IPS-15b (cell line): ENCODE measurements around the gene NEU4.

Source experiments
- H3K27me3 ChIP-seq: one replicate; pipeline ENCODE4 v1.6.1; 2013; ENCODE audit warnings: low read length; ENCODE audit not compliant: control insufficient read depth, insufficient read depth
- H3K36me3 ChIP-seq: one replicate; pipeline ENCODE4 v1.6.1; 2013; ENCODE audit warnings: low read length; ENCODE audit not compliant: control insufficient read depth, insufficient read depth
- H3K4me1 ChIP-seq: one replicate; pipeline ENCODE4 v1.6.1; 2013; ENCODE audit warnings: mild to moderate bottlenecking, low read length; ENCODE audit not compliant: control insufficient read depth, insufficient read depth
- H3K4me3 ChIP-seq: one replicate; pipeline ENCODE4 v1.5.1; 2013; ENCODE audit warnings: low read depth, low read length
- H3K9ac ChIP-seq: one replicate; pipeline ENCODE4 v1.6.1; 2013; ENCODE audit warnings: low read depth, mild to moderate bottlenecking, low read length
- H3K9me3 ChIP-seq: one replicate; pipeline ENCODE4 v1.6.1; 2013; ENCODE audit warnings: mild to moderate bottlenecking, low read length; ENCODE audit not compliant: control insufficient read depth, insufficient read depth

NEU4 gene

GRCh38 chr2:241850544-241851324, 41.7 kb downstream of the NEU4 start:
- Histone ChIP-seq H3K4me1 (no peaks in the 10 kb centered on the region), H3K9me3 (no peaks in the 10 kb centered on the region), H3K9ac (no peak overlapping the region), H3K27me3 (no peaks in the 10 kb centered on the region), H3K4me3 (no peak overlapping the region), H3K36me3 (no peaks in the 10 kb centered on the region)

DNA sequence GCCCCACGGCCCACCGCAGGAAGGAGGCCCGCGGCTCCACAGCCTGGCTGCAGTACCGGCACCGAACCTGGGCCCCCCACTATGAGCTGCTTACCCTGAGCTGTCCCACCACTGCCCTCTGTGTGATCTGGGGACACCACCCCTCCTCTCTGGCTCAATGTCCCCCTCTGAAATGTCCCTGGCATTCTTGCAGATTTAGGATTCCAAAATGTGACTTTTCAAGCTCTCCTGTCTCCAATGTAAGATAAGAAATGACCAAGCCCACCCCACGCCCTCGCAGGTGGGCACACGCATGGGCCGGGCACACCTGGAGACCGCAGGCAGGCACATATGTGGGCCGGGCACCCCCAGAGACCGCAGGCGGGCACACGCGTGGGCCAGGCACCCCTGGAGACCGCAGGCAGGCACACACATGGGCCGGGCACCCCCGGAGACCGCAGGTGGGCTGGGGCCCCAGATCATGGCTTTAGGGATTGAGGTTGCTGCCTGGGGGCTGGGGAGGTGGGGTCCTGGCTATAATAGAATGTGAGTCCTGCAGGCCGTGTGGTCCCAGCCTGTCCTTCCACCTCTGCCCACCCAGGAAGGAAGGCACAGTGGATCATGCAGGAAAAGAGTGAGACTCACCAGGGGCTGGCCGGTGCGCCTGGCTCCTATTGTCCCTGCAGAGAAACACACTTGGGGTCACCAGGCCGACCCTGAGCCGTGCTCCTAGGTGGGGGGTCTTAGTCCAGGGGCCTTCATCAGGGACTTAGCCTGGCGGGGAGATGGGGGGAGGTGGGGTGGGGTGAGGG, 42.5 kb downstream of the NEU4 start:
- Histone ChIP-seq H3K4me1 (no peaks in the 10 kb centered on the region), H3K27me3 (no peaks in the 10 kb centered on the region), H3K9me3 (no peaks in the 10 kb centered on the region), H3K36me3 (no peaks in the 10 kb centered on the region), H3K4me3 (no peak overlapping the region), H3K9ac (no peak overlapping the region)

DNA sequence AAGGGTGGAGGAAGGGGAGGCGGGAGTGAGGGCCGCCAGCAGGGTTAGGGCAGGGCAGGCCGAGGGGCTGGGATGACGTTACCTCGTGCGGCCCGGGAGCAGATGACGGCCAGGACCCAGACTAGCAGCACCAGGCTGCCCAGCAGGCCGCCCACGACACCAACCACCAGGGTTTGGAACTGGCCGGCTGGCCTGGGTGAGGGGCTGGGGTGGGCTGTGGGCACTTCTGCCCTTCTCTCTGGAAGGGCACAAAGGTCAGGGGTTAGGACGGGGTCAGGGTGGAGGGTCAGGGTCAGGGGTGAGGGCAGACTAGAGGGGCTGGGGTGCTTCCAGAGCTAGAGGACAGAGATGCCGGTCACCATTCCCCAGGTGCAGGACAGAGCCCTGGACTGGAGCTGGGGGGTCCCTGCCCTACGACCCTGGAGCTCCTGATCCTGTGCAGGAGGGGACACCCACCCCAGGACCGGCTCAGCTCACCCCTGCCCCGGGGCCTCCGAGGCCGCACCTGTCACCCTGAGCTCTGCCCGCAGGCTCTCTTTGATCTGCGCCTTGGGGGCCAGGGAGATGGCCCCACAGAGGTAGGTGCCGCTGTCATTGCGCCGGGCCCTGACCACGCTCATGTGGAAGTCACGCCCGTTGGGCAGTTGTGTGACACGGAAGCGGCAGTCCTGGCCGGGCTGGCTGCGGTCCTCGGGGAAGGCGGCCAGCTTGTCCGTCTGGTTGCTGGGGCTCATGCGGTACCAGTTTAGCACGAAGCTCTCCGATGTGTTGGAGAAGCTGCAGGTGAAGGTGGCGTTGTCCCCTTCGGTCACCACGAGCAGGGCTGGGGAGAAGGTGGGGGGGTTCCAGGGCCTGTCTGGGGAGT, 43.4 kb downstream of the NEU4 start:
- Histone ChIP-seq H3K9ac (no peak overlapping the region), H3K36me3 (no peaks in the 10 kb centered on the region), H3K4me3 (no peak overlapping the region), H3K4me1 (no peaks in the 10 kb centered on the region), H3K9me3 (no peaks in the 10 kb centered on the region), H3K27me3 (no peaks in the 10 kb centered on the region)

- Histone ChIP-seq H3K4me3 (no peak overlapping the region), H3K4me1 (no peaks in the 10 kb centered on the region), H3K9ac (no peak overlapping the region), H3K9me3 (no peaks in the 10 kb centered on the region), H3K27me3 (no peaks in the 10 kb centered on the region), H3K36me3 (no peaks in the 10 kb centered on the region)
These were observed 44.1 kb downstream of the NEU4 start for GRCh38 chr2:241852981-241853631.

DNA sequence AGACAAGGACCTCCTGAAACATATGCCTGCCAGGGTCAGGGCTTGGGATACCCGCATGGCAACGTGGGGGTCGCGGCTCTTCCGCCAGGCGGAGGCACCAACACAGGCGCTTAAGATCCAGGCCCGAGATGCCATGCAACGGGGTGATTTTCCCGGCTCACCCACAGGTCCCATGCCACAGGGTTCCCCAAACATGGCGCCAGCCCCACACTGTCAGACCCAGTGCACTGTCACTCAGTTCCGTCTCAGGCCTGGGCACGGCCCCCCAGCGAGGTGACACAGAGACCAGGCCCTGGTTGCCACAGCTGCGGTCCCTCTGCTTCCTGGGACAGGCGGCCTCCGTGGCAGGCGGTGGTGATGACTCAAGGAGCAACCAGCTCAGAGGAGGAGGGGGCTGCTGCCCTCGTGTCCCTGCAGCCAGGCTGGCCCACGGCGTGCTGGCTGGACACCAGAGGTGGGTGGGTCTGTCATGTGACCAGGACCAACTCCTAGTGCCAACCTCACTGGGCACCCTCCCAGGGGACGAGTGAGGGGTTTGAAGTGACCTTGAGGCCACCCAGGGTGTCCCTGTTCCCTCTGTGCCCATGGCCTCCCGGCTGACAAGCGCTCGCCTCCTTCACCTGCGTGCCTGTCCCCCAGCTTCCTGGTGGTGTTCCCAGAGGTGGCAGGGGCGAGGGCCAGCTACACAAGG, 44.8 kb downstream of the NEU4 start:
- Histone ChIP-seq H3K4me3 (no peak overlapping the region), H3K9ac (no peak overlapping the region), H3K9me3 (no peaks in the 10 kb centered on the region), H3K4me1 (no peaks in the 10 kb centered on the region), H3K36me3 (no peaks in the 10 kb centered on the region), H3K27me3 (no peaks in the 10 kb centered on the region)

DNA sequence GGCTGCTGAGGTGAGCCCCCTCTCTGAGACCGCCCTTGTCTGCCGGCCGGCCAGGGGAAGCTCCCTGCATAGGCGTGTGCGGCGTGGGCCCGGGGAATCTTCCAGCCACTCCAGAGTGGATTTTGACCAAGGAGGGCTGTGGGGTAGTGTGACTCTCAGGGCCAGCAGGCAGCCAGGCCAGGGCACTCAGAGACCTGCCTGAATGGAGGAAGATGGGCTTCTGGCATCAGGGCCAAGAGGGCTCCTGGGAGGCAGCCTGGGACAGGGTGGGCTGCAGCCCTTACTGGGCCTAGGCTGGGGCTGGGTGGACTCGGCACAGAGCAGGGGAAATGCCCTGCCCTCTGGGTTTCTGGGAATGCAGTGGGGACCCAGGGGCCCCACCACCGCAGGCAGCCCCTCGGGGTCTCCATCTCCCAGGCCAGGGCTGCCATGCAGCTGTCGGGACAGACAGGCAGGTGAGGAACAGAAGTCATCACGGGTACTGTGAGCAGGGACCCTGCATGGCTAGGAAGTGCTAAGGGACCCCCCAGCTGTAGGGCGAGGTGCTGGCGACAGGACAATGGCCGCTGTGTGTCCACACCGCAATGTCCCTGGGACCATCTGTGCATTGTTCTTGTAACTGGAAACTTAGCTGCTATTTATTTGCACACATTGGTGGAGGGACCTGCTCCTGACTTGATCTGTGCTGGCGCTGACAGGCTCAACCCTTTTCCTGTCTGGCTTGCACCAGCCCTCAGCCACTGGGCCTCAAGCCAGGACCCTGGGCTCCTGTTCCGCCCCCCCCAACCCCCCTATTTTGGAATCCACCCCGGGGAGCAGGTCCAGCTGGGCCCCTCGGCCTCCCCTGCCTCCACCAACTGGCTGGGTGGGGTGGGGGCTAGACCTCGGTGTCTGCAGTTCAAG, 45.6 kb downstream of the NEU4 start:
- H3K9me3 ChIP-seq: no peaks in the 10 kb centered on the region
- H3K9ac ChIP-seq: no peak overlapping the region
- no peaks in the 10 kb centered on the region for H3K36me3 ChIP-seq
- no peak overlapping the region for H3K4me3 ChIP-seq
- no peaks in the 10 kb centered on the region for H3K4me1 ChIP-seq
- H3K27me3 ChIP-seq: no peaks in the 10 kb centered on the region

- Histone ChIP-seq H3K4me3 (no peak overlapping the region), H3K27me3 (no peaks in the 10 kb centered on the region), H3K4me1 (no peaks in the 10 kb centered on the region), H3K36me3 (no peaks in the 10 kb centered on the region), H3K9me3 (no peaks in the 10 kb centered on the region), H3K9ac (no peak overlapping the region)
These were observed 46.4 kb downstream of the NEU4 start for GRCh38 chr2:241855245-241855887.

GRCh38 chr2:241855888-241856422, 47.0 kb downstream of the NEU4 start:
- H3K4me1 ChIP-seq: no peaks in the 10 kb centered on the region
- H3K9me3 ChIP-seq: no peaks in the 10 kb centered on the region
- H3K9ac ChIP-seq: no peak overlapping the region
- no peak overlapping the region for H3K4me3 ChIP-seq
- no peaks in the 10 kb centered on the region for H3K27me3 ChIP-seq
- H3K36me3 ChIP-seq: no peaks in the 10 kb centered on the region

- no peaks in the 10 kb centered on the region for H3K9me3 ChIP-seq
- H3K36me3 ChIP-seq: no peaks in the 10 kb centered on the region
- peaks cover 3% of the 10 kb centered on the region for H3K4me1 ChIP-seq
- H3K9ac ChIP-seq: no peak overlapping the region
- H3K27me3 ChIP-seq: no peaks in the 10 kb centered on the region
- H3K4me3 ChIP-seq: no peak overlapping the region
These were observed 48.1 kb downstream of the NEU4 start for GRCh38 chr2:241857041-241857541.
